Esophagus mucosa (tissue), 1 donor: ENCODE data around the gene CELF3. TPM values are rescaled to one million over a fixed set of nuclear protein-coding genes. Genes with fewer than 3 reads are reported as not detected.
"Not testable (repeated sequence)": the region's sequence is repeated elsewhere in the genome, so short reads cannot be mapped to it uniquely, and the experiment has no call there.

Experiments used
- ATAC-seq: fragments of 200-7000 bp; cut with Tn5 transposase; one replicate; pipeline ENCODE4 v1.9.1; 2020
- total RNA-seq: library from RNA; stranded (reverse); gene quantifications from one replicate; pipeline ENCODE4 v1.2.4, GENCODE V29; 2023
- donor health status: DM: yes; HTN: yes; CAD: no.

Gene CELF3
- total RNA-seq, 1 donor from 2014 or later, result not detected

GRCh38 chr1:151702936-151703335, 13.7 kb downstream of the CELF3 start:
- no peak for ATAC-seq

- ATAC-seq, result no peak
Observed at GRCh38 chr1:151701515-151701914, 15.1 kb downstream of the CELF3 start.

GRCh38 chr1:151693057-151693651, 23.4 kb downstream of the CELF3 start:
- ATAC-seq, result peak; percentile 44

GRCh38 chr1:151692226-151692625, 24.4 kb downstream of the CELF3 start:
- ATAC-seq, result no peak

GRCh38 chr1:151689494-151689893, 27.1 kb downstream of the CELF3 start:
- no peak for ATAC-seq

- no peak for ATAC-seq
Observed at GRCh38 chr1:151686561-151686960, 30.0 kb downstream of the CELF3 start.

- ATAC-seq, result no peak
Observed at GRCh38 chr1:151684128-151684527, 32.5 kb downstream of the CELF3 start.

GRCh38 chr1:151682901-151683300, 33.7 kb downstream of the CELF3 start:
- not testable (repeated sequence) for ATAC-seq

- no peak for ATAC-seq
Observed at GRCh38 chr1:151681923-151682322, 34.7 kb downstream of the CELF3 start.

GRCh38 chr1:151680826-151681225, 35.8 kb downstream of the CELF3 start:
- ATAC-seq, result peak; percentile 95

GRCh38 chr1:151680391-151680790, 36.2 kb downstream of the CELF3 start:
- peak; percentile 51 for ATAC-seq

GRCh38 chr1:151673407-151673806, 43.2 kb downstream of the CELF3 start:
- ATAC-seq, result no peak

GRCh38 chr1:151670036-151670675, 46.4 kb downstream of the CELF3 start:
- ATAC-seq, result not testable (repeated sequence)

GRCh38 chr1:151668090-151668489, 48.5 kb downstream of the CELF3 start:
- ATAC-seq, result no peak

- ATAC-seq, result no peak
Observed at GRCh38 chr1:151661751-151662150, 54.9 kb downstream of the CELF3 start.

GRCh38 chr1:151655371-151655770, 61.2 kb downstream of the CELF3 start:
- ATAC-seq, result no peak

- ATAC-seq, result no peak
Observed at GRCh38 chr1:151653397-151653796, 63.2 kb downstream of the CELF3 start.

Other genes starting within 250 kb of the CELF3 start
- 9.3 TPM for gene CGN, start 205.4 kb downstream of the CELF3 start, total RNA-seq
- gene TUFT1, start 176.5 kb downstream of the CELF3 start, total RNA-seq, result 36.6 TPM
- gene SNX27, start 104.8 kb downstream of the CELF3 start, total RNA-seq, result 16.4 TPM
- not detected for gene RIIAD1, start 4.7 kb upstream of the CELF3 start, total RNA-seq
- gene MRPL9, start 46.7 kb upstream of the CELF3 start, total RNA-seq, result 72.0 TPM
- gene TDRKH, start 73.7 kb upstream of the CELF3 start, total RNA-seq, result 2.2 TPM
- gene LINGO4, start 88.6 kb upstream of the CELF3 start, total RNA-seq, result not detected
- gene RORC, start 115.0 kb upstream of the CELF3 start, total RNA-seq, result 1.2 TPM
- gene C2CD4D, start 123.0 kb upstream of the CELF3 start, total RNA-seq, result 0.24 TPM
- gene THEM5, start 136.9 kb upstream of the CELF3 start, total RNA-seq, result 0.32 TPM
- 4.8 TPM for gene THEM4, start 192.7 kb upstream of the CELF3 start, total RNA-seq